Cerebellar cortex (tissue), 1 donor: Measurements from ENCODE around the gene NTMT1.
A peak's percentile ranks its signal among the peaks of the same experiment; 100 is the strongest.

Experiments used
- DNase-seq: peaks from one replicate; pipeline ENCODE4 v3.0.0-alpha.2; 2015; ENCODE audit warnings: low spot score

NTMT1 gene

GRCh38 chr9:129597355-129598088 lies 28.4 kb upstream of the NTMT1 start:
- DNase-seq = peak; percentile 31

- no peak for DNase-seq
Observed at GRCh38 chr9:129598089-129598596, 27.8 kb upstream of the NTMT1 start.

- DNase-seq = no peak
Observed at GRCh38 chr9:129601082-129601674, 24.8 kb upstream of the NTMT1 start.

GRCh38 chr9:129602598-129603415 lies 23.2 kb upstream of the NTMT1 start:
- no peak for DNase-seq

- DNase-seq = no peak
Observed at GRCh38 chr9:129604056-129604765, 21.8 kb upstream of the NTMT1 start.

- no peak for DNase-seq
Observed at GRCh38 chr9:129604766-129605163, 21.2 kb upstream of the NTMT1 start.

GRCh38 chr9:129606161-129607026 lies 19.6 kb upstream of the NTMT1 start:
- no peak for DNase-seq

- no peak for DNase-seq
Observed at GRCh38 chr9:129607027-129607387, 19.0 kb upstream of the NTMT1 start.

- DNase-seq = no peak
Observed at GRCh38 chr9:129608561-129609481, 17.1 kb upstream of the NTMT1 start.

- DNase-seq = no peak
Observed at GRCh38 chr9:129609486-129610212, 16.3 kb upstream of the NTMT1 start.

GRCh38 chr9:129610213-129610472 lies 15.8 kb upstream of the NTMT1 start:
- DNase-seq = no peak

GRCh38 chr9:129610473-129611306 lies 15.3 kb upstream of the NTMT1 start:
- DNase-seq = peak; percentile 75

GRCh38 chr9:129611307-129611800 lies 14.6 kb upstream of the NTMT1 start:
- DNase-seq = no peak

- DNase-seq = no peak
Observed at GRCh38 chr9:129612123-129612522, 13.8 kb upstream of the NTMT1 start.

GRCh38 chr9:129612815-129613519 lies 13.0 kb upstream of the NTMT1 start:
- DNase-seq = no peak

GRCh38 chr9:129613520-129614175 lies 12.3 kb upstream of the NTMT1 start:
- DNase-seq = peak; percentile 96

- DNase-seq = no peak
Observed at GRCh38 chr9:129614932-129615331, 11.0 kb upstream of the NTMT1 start.
